GM21423 (cell line): Measurements from ENCODE around the gene MT1F.
"Not testable (repeated sequence)": the region's sequence is repeated elsewhere in the genome, so short reads cannot be mapped to it uniquely, and the experiment has no call there.

ENCODE experiments used
- ATAC-seq: cut with Tn5 transposase; IDR thresholded peaks from one replicate; pipeline ENCODE4 v1.9.1; 2021; ENCODE audit warnings: mild to moderate bottlenecking, moderate library complexity; ENCODE audit not compliant: unreplicated experiment

The MT1F gene

GRCh38 chr16:56657555-56658326, at the start of gene MT1F:
TSS of gene MT1F (plus strand) at chr16:56657959. CDS start at chr16:56658059, 100 bp downstream.
- peak; percentile 51 for ATAC-seq

DNA sequence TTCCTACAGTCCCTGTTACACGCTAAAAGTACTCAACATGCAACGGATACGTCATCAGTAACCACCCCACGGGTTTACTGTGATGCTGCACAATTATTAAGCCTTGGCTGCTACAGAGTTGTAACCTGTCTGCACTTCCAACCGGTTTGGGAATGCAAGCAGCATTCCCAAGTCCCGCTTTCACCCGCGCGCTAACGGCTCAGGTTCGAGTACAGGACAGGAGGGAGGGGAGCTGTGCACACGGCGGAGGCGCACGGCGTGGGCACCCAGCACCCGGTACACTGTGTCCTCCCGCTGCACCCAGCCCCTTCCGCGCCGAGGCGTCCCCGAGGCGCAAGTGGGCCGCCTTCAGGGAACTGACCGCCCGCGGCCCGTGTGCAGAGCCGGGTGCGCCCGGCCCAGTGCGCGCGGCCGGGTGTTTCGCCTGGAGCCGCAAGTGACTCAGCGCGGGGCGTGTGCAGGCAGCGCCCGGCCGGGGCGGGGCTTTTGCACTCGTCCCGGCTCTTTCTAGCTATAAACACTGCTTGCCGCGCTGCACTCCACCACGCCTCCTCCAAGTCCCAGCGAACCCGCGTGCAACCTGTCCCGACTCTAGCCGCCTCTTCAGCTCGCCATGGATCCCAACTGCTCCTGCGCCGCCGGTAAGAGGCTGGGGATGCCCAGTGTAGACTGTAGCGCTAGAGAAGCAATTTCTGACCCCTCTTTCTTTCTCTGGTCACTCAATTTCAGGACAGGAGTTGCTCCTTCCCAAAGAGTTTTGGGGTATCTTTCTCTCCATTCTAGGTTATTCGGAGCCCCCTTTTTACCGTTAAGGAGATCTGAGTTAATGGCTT, 49.5 kb upstream of the MT1F start, which contains the start of gene MT2A:
Gene MT2A (plus strand): TSS at position 542 of the 833 bp plus-strand sequence. CDS start 72 bp downstream, at position 614.
- ATAC-seq: peak; percentile 82

GRCh38 chr16:56608876-56609462, 48.8 kb upstream of the MT1F start:
- ATAC-seq: no peak

DNA sequence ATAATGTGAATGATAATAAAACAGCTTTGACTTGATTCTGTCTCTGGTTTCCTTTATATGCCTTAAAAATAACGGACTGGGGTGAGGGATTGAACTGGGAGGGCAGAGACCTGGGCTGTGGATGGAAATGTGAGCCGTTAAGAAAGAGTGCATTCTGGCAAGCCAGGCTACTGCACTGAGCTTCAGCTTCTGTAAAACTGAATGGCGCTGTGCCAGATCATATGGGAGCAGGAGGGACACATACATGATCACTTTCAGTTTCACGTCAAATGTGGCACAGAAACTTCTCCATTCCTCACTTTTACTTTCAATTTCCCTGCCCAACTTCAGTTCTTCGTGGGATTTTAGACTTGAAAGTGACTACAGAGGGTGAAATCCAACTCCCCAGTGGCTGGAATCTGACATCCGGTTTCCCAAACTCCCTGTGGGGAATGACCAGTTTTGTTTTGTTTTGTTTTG, 48.3 kb upstream of the MT1F start:
- peak; percentile 48 for ATAC-seq

DNA sequence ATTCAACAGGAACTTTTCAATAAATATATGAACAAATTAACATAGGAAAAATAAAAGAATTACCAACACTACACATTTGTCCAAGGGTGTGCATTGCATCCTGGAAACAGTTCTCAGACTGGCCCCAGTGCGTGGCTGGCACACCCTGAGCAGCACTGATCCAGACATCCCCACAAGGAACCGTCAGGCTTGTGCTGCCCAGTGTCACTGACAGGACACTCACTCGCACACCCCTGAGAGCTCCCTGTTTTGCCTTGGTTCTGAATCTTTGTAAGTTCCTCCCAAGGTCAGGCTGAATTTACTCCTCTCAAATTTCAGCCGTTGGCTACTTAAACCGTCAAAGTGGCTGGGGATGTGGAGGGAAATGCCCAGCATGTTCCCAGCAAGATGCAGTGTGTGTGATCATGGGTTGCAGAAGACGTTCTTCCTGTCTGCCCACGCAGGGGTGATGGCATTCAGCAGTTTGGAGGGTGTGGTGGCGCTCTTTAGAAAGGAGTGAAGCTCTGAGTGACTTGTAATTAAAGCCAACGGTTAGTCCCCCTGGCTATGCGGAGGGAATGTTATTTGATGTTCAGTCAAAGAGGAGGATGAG, 47.6 kb upstream of the MT1F start:
- no peak for ATAC-seq

DNA sequence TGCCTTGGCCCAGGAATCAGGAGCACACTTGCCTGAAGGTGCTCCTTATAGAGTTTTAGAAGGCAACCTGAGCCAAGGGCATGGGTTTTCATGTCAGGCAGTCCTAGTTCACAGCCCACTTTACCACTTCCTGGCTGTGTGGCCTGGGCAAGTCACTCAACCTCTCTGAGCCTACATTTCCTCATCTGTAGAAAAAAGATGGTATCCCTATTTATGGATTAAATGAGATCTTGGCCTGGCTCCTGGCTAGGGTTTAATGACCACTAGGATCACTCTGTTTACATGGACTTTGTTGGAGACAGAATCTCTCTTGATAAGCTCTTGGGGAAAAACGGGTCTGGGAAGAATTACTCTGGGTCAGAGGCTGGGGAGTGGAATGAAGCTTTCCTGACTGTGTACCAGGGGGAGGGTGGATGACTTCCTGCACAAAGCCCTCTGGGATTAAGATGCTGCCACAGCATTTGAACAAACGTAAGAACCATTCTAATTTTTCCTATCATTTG, 47.1 kb upstream of the MT1F start:
- no peak for ATAC-seq

DNA sequence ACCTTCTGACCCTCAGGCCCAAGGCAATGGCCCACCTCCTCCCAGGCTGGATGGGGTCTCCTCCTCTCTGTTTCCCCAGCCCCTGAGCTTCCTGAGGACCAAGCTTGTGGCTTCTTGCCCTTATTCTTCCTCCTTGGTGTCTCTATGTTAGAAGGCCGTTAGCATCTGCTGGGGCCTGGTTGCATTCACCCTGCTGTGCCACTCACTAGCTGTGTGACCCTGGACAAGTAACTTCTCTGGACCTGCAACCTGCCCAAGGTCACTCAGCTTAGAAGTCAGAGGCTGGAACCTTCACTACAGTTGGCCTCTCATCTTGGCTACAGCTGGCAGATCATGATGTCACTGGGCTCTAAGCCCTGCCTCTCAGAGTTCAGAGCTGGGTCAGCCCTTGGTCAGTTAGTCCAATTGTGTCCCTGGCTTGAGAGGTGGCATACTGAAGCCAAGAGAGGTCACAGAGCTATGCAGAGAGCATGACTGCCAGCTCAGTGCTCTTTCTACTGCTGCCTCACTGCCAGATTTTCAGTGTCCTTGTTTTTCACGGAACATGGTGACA, 46.4 kb upstream of the MT1F start:
- no peak for ATAC-seq

DNA sequence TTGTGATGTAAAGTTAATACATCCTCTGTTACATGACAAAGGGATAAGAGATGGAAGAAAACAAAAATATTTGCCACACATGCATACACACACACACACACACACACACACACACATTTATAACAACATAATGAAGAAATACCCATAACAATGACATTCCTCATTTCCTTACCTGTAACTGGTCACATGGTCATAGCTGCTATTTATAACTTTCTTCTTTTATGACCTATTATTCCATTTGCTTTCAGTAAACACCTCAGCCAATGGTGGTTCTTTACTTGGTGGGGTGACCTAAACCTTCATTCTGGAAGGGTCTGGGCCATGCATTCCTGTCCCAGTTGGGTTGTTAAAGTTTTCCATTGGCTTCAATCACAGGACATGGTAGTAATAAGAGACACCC, 44.1 kb upstream of the MT1F start:
- no peak for ATAC-seq

DNA sequence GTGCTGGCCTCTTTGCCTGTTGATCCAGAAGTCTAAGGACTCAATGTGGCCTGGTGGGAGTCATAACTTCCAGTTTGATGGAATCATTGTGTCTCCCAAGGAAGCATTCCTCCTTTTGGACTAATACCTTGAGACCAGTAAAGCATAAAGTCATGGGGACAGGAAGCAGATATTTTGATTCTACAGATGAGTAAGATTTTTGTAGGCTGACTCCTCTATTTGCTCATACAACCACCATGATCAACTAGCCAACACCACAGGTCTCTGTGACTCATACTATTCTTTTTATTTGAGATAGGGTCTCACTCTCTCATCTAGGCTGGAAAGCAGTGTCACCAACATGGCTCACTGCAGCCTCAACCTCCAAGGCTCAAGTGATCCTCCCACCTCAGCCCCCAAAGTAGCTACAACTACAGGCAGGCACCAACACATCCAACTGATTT, 43.2 kb upstream of the MT1F start:
- no peak for ATAC-seq

- ATAC-seq: no peak
Measured at GRCh38 chr16:56615353-56615752, 42.4 kb upstream of the MT1F start.

DNA sequence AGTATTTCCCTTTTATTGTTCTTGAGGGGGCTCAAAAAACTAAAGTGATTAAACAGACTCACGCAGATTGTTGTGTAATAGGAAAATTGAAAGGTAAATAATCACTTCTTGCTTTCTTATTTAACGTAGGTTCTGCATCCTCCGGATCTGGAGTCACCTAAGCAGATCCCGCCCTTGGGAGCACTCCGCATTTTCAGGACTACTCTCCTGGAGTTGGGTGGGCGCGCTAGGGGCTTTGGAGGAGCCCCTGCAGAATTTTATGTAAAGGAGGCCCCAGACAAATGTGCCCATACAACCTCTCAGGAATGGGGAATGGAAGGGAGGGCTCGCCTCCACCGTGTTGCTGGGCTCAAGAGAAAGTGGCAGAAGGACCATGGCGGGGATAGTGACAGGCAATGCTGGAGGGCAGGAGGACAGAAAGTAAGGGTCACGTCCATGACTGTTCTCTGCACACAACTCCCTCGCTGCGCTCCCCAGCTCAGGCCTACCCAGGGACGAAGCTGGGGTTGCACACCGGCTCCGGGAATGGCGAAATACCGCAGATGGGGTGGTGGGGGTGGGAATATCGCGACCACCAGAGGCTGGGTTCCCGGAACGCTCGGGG, 41.0 kb upstream of the MT1F start:
- no peak for ATAC-seq

GRCh38 chr16:56617212-56618085, 40.3 kb upstream of the MT1F start:
- no peak for ATAC-seq

GRCh38 chr16:56618138-56618537, 39.6 kb upstream of the MT1F start:
- ATAC-seq: no peak

GRCh38 chr16:56620339-56620897, 37.3 kb upstream of the MT1F start:
- no peak for ATAC-seq

- not testable (repeated sequence) for ATAC-seq
Measured at GRCh38 chr16:56621665-56622445, 35.9 kb upstream of the MT1F start.

DNA sequence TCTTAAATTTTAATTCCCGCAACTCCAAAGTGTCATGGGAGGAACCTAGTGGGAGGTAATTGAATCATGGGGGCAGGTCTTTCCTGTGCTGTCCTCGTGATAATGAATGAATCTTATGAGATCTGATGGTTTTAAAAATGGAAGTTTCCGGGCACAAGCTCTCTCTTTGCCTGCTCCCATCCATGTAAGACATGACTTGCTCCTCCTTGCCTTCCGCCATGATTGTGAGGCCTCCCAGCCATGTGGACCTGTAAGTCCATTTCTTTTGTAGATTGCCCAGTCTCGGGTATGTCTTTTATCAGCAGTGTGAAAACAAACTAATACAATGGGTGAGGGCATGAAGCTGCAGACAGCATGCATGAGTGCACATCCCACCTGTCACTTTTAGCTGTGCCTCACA, 34.6 kb upstream of the MT1F start:
- ATAC-seq: not testable (repeated sequence)

DNA sequence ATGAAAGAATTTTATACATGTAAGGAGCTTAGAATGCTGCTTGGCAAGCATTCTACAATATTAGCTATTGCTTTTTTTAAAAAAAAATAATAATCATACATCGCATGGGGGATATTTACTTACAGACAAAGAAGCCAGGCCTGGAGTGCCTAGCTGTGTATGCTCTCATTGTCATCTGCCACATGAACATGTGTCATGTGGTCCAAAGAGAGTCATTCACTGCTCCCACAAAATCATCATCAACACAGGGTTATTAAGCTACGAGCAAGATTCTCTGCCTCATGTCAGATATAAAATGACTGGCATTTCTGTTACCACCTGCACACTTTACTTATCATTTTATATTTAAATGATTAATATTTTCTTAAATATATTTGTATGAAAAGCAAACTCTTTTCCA, 34.1 kb upstream of the MT1F start:
- no peak for ATAC-seq
